Measurements from ENCODE around the gene NTMT1. TPM values are rescaled to one million over a fixed set of nuclear protein-coding genes. Genes with fewer than 3 reads are reported as not detected.

Gene NTMT1
- total RNA-seq, 1 donor from 2014 or later = 45.7 TPM

GRCh38 chr9:129667850-129668249 lies 41.9 kb downstream of the NTMT1 start:
- no peak for DNase-seq (ENCODE audit: extremely low spot score, unreplicated experiment)
- no peak overlapping the region for H3K27ac Mint-ChIP-seq (ENCODE audit: unreplicated experiment)
- no peaks in the 10 kb centered on the region for H3K36me3 Mint-ChIP-seq (ENCODE audit: unreplicated experiment)
- peaks cover 42% of the 10 kb centered on the region for H3K4me1 Mint-ChIP-seq (ENCODE audit: unreplicated experiment)
- H3K27me3 Mint-ChIP-seq (ENCODE audit: unreplicated experiment) = no peaks in the 10 kb centered on the region
- no peak for TF ChIP-seq CTCF (IDR thresholded peaks at IDR 0.05)
- H3K4me3 Mint-ChIP-seq (ENCODE audit: unreplicated experiment) = no peak overlapping the region
- H3K9me3 Mint-ChIP-seq (ENCODE audit: unreplicated experiment) = no peaks in the 10 kb centered on the region

- Mint-ChIP-seq H3K9me3 (ENCODE audit: unreplicated experiment) (no peaks in the 10 kb centered on the region), H3K36me3 (ENCODE audit: unreplicated experiment) (no peaks in the 10 kb centered on the region), H3K27ac (ENCODE audit: unreplicated experiment) (peak overlapping the region; percentile 87), H3K4me1 (ENCODE audit: unreplicated experiment) (peaks cover 42% of the 10 kb centered on the region), H3K27me3 (ENCODE audit: unreplicated experiment) (no peaks in the 10 kb centered on the region), H3K4me3 (ENCODE audit: unreplicated experiment) (no peak overlapping the region)
- no peak for TF ChIP-seq CTCF (IDR thresholded peaks at IDR 0.05)
- no peak for DNase-seq (ENCODE audit: extremely low spot score, unreplicated experiment)
Measured at GRCh38 chr9:129669141-129669718, 43.3 kb downstream of the NTMT1 start.

- H3K36me3 Mint-ChIP-seq (ENCODE audit: unreplicated experiment) = no peaks in the 10 kb centered on the region
- peaks cover 40% of the 10 kb centered on the region for H3K4me1 Mint-ChIP-seq (ENCODE audit: unreplicated experiment)
- H3K9me3 Mint-ChIP-seq (ENCODE audit: unreplicated experiment) = no peaks in the 10 kb centered on the region
- no peak overlapping the region for H3K4me3 Mint-ChIP-seq (ENCODE audit: unreplicated experiment)
- DNase-seq (ENCODE audit: extremely low spot score, unreplicated experiment) = no peak
- H3K27ac Mint-ChIP-seq (ENCODE audit: unreplicated experiment) = no peak overlapping the region
- TF ChIP-seq CTCF (IDR thresholded peaks at IDR 0.05) = no peak
- no peaks in the 10 kb centered on the region for H3K27me3 Mint-ChIP-seq (ENCODE audit: unreplicated experiment)
Measured at GRCh38 chr9:129669946-129670345, 44.0 kb downstream of the NTMT1 start.

- no peaks in the 10 kb centered on the region for H3K36me3 Mint-ChIP-seq (ENCODE audit: unreplicated experiment)
- no peak overlapping the region for H3K4me3 Mint-ChIP-seq (ENCODE audit: unreplicated experiment)
- H3K27me3 Mint-ChIP-seq (ENCODE audit: unreplicated experiment) = peaks cover under 1% of the 10 kb centered on the region
- H3K27ac Mint-ChIP-seq (ENCODE audit: unreplicated experiment) = no peak overlapping the region
- no peak for DNase-seq (ENCODE audit: extremely low spot score, unreplicated experiment)
- peaks cover 42% of the 10 kb centered on the region for H3K4me1 Mint-ChIP-seq (ENCODE audit: unreplicated experiment)
- TF ChIP-seq CTCF (IDR thresholded peaks at IDR 0.05) = no peak
- no peaks in the 10 kb centered on the region for H3K9me3 Mint-ChIP-seq (ENCODE audit: unreplicated experiment)
Measured at GRCh38 chr9:129671065-129671464, 45.1 kb downstream of the NTMT1 start.

- Mint-ChIP-seq H3K36me3 (ENCODE audit: unreplicated experiment) (no peaks in the 10 kb centered on the region), H3K27ac (ENCODE audit: unreplicated experiment) (no peak overlapping the region), H3K4me1 (ENCODE audit: unreplicated experiment) (peaks cover 45% of the 10 kb centered on the region), H3K27me3 (ENCODE audit: unreplicated experiment) (peaks cover 2% of the 10 kb centered on the region), H3K4me3 (ENCODE audit: unreplicated experiment) (no peak overlapping the region), H3K9me3 (ENCODE audit: unreplicated experiment) (no peaks in the 10 kb centered on the region)
- no peak for TF ChIP-seq CTCF (IDR thresholded peaks at IDR 0.05)
- no peak for DNase-seq (ENCODE audit: extremely low spot score, unreplicated experiment)
Measured at GRCh38 chr9:129671519-129671918, 45.6 kb downstream of the NTMT1 start.
